GM21515 (cell line): ENCODE data around the gene KISS1R.

Source experiments
- ATAC-seq: cut with Tn5 transposase; IDR thresholded peaks from one replicate; pipeline ENCODE4 v1.9.1; 2021; ENCODE audit not compliant: unreplicated experiment

KISS1R gene

GRCh38 chr19:966485-967088 lies 49.5 kb downstream of the KISS1R start:
- no peak for ATAC-seq
